A549 (cell line): ENCODE data around the gene ENAH. TPM values are rescaled to one million over a fixed set of nuclear protein-coding genes. Genes with fewer than 3 reads are reported as not detected.
A peak's percentile ranks its signal among the peaks of the same experiment; 100 is the strongest.

Experiments used
- ATAC-seq, 2 experiments: fragments of 200-7000 bp in 1 of 2; fragments of >200 bp in 1 of 2; cut with Nextera tagmentation in 1 of 2; cut with Tn5 transposase in 1 of 2; 3 replicates each; pipeline versions ENCODE4 v1.8.0 to v1.9.1; 2018 to 2020; ENCODE audit warnings: mild to moderate bottlenecking in 1 of 2, moderate library complexity in 1 of 2
- CTCF ChIA-PET: fragments of 300-600 bp; sonication (Branson Sonifier 250); formaldehyde crosslinking; extraction: SDS; loops from one replicate; lab custom pipeline; 2021; ENCODE audit warnings: antibody characterized with exemption, inconsistent platforms; lab: Yijun Ruan, JAX
- POLR2A ChIA-PET: fragments of 350-600 bp; formaldehyde crosslinking; extraction: SDS; loops from one replicate; lab custom pipeline; 2021; ENCODE audit warnings: antibody characterized with exemption, inconsistent platforms; lab: Yijun Ruan, JAX
- DNase-seq, 2 experiments: peaks; one replicate each; pipeline versions ENCODE4 v3.0.0 to v3.0.0-alpha.2; 2011 to 2016; ENCODE audit warnings: low read depth in 1 of 2, low spot score in 1 of 2
- FAIRE-seq: peaks from 2 replicates; lab custom pipeline; 2011; peaks lifted over from hg19 to GRCh38; lab: Jason Lieb, UNC
- H3K27ac ChIP-seq, 2 experiments: fragments of >200 bp; sonication (Bioruptor Twin); formaldehyde crosslinking; 3 replicates each; pipeline ENCODE4 v1.5.1; 2016 to 2017
- H3K4me1 ChIP-seq: fragments of >200 bp; sonication (Bioruptor Twin); formaldehyde crosslinking; 3 replicates; pipeline ENCODE4 v1.6.1; 2016
- H3K4me2 ChIP-seq: fragments of >200 bp; sonication (Bioruptor Twin); formaldehyde crosslinking; 3 replicates; pipeline ENCODE4 v1.6.1; 2016
- H3K4me3 ChIP-seq: fragments of >200 bp; sonication (Bioruptor Twin); formaldehyde crosslinking; 3 replicates; pipeline ENCODE4 v1.5.1; 2016
- H3K9me3 ChIP-seq: fragments of >200 bp; sonication (Bioruptor Twin); formaldehyde crosslinking; 3 replicates; pipeline ENCODE4 v1.6.1; 2016
- CEBPB ChIP-seq, 2 experiments: fragments of >200 bp in 1 of 2; sonication (Bioruptor Twin) in 1 of 2; formaldehyde crosslinking in 1 of 2; IDR thresholded peaks; 2 replicates each; pipeline ENCODE4 v1.6.1; 2012 to 2016
- CHD2 ChIP-seq: fragments of 150-350 bp; IDR thresholded peaks from 2 replicates; pipeline ENCODE4 v1.6.1; 2014; ENCODE audit warnings: low read length; ENCODE audit not compliant: partially characterized antibody
- EP300 ChIP-seq, 2 experiments: fragments of >200 bp; sonication (Bioruptor Twin); formaldehyde crosslinking; IDR thresholded peaks; 2 replicates in 1 of 2; 3 replicates in 1 of 2; pipeline ENCODE4 v1.6.1; 2016 to 2017
- FOSL2 ChIP-seq, 2 experiments: fragments of 450-650 bp in 1 of 2; fragments of >200 bp in 1 of 2; sonication (Bioruptor Twin) in 1 of 2; formaldehyde crosslinking; IDR thresholded peaks; 2 replicates each; pipeline versions ENCODE4 v1.5.0 to v1.6.1; 2016 to 2020; ENCODE audit warnings: mild to moderate bottlenecking in 1 of 2, moderate library complexity in 1 of 2
- FOXS1 ChIP-seq: fragments of 250-450 bp; sonication (Bioruptor Pico); IDR thresholded peaks from 2 replicates; pipeline ENCODE4 v1.5.0; 2020; ENCODE audit warnings: mild to moderate bottlenecking, moderate library complexity
- GATA3 ChIP-seq: IDR thresholded peaks from 2 replicates; pipeline ENCODE4 v1.6.1; 2012; ENCODE audit warnings: borderline replicate concordance
- HDAC2 ChIP-seq: fragments of 200-600 bp; sonication (generic); IDR thresholded peaks from 2 replicates; pipeline ENCODE4 v1.6.1; 2016
- HMGXB4 ChIP-seq: fragments of 250-450 bp; sonication (Bioruptor Pico); IDR thresholded peaks from 2 replicates; pipeline ENCODE4 v1.5.0; 2021; ENCODE audit warnings: mild to moderate bottlenecking, moderate library complexity, borderline replicate concordance
- HOXB13 ChIP-seq: fragments of 250-450 bp; sonication (Bioruptor Pico); IDR thresholded peaks from 2 replicates; pipeline ENCODE4 v1.5.0; 2020; ENCODE audit warnings: low read depth, mild to moderate bottlenecking, moderate library complexity
- HOXB5 ChIP-seq: fragments of 250-450 bp; sonication (Bioruptor Pico); IDR thresholded peaks from 2 replicates; pipeline ENCODE4 v1.5.0; 2020; ENCODE audit warnings: mild to moderate bottlenecking, moderate library complexity
- KDM1A ChIP-seq: fragments of 200-600 bp; sonication (generic); IDR thresholded peaks from 2 replicates; pipeline ENCODE4 v1.6.1; 2016; ENCODE audit warnings: low read depth, mild to moderate bottlenecking
- KDM5A ChIP-seq: fragments of 200-600 bp; sonication (generic); IDR thresholded peaks from 2 replicates; pipeline ENCODE4 v1.6.1; 2016; ENCODE audit warnings: antibody characterized with exemption, mild to moderate bottlenecking
- MAFK ChIP-seq: fragments of 450-650 bp; IDR thresholded peaks from 2 replicates; pipeline ENCODE4 v1.6.1; 2014; ENCODE audit not compliant: partially characterized antibody
- NFE2L2 ChIP-seq: fragments of 150-350 bp; conservative IDR thresholded peaks from 2 replicates; pipeline ENCODE4 v1.6.1; 2014; ENCODE audit warnings: low read length
- NPAS2 ChIP-seq: fragments of 250-450 bp; sonication (Bioruptor Pico); IDR thresholded peaks from 2 replicates; pipeline ENCODE4 v1.8.0; 2022; ENCODE audit warnings: mild to moderate bottlenecking, moderate library complexity, borderline replicate concordance
- PHF8 ChIP-seq: fragments of 200-600 bp; sonication (generic); IDR thresholded peaks from 2 replicates; pipeline ENCODE4 v1.6.1; 2016; ENCODE audit warnings: low read depth, mild to moderate bottlenecking, antibody characterized with exemption, moderate library complexity, borderline replicate concordance
- POLR2A ChIP-seq: IDR thresholded peaks from 2 replicates; pipeline ENCODE4 v1.6.1; 2012; ENCODE audit warnings: mild to moderate bottlenecking, low read length
- RAD21 ChIP-seq, 2 experiments: fragments of >200 bp in 1 of 2; sonication (Bioruptor Twin) in 1 of 2; formaldehyde crosslinking in 1 of 2; IDR thresholded peaks in 1 of 2; conservative IDR thresholded peaks in 1 of 2; 2 replicates in 1 of 2; 3 replicates in 1 of 2; pipeline ENCODE4 v1.6.1; 2012 to 2018; ENCODE audit warnings: inconsistent platforms in 1 of 2
- RARB ChIP-seq: fragments of 250-450 bp; sonication (Bioruptor Pico); IDR thresholded peaks from 2 replicates; pipeline ENCODE4 v1.8.0; 2021; ENCODE audit warnings: mild to moderate bottlenecking, moderate library complexity
- RCOR1 ChIP-seq: fragments of 150-350 bp; IDR thresholded peaks from 2 replicates; pipeline ENCODE4 v1.6.1; 2014; ENCODE audit warnings: antibody characterized with exemption, low read length, low read depth
- RFX5 ChIP-seq: fragments of 450-650 bp; IDR thresholded peaks from 2 replicates; pipeline ENCODE4 v1.7.1; 2014; ENCODE audit warnings: antibody characterized with exemption, mild to moderate bottlenecking, moderate library complexity
- SMC3 ChIP-seq: fragments of >200 bp; sonication (Bioruptor Twin); formaldehyde crosslinking; IDR thresholded peaks from 3 replicates; pipeline ENCODE4 v1.6.1; 2018; ENCODE audit warnings: inconsistent platforms
- WGBS: methylation state at CpG from one replicate; pipeline ENCODE4 v1.1.6; 2017; ENCODE audit errors: missing lambda C conversion rate; 5-methylcytosine and 5-hydroxymethylcytosine counted together
- polyA plus RNA-seq, 4 experiments: library from polyadenylated mRNA; depleted of rRNA in 3 of 4; stranded (reverse); fragments of >200 nt; fragmentation: RNase III in 1 of 4; extraction: RNeasy Plus Mini Kit Qiagen cat#74134 plus additional on column Dnase treatment in 1 of 4; gene quantifications; 2 replicates in 3 of 4; 3 replicates in 1 of 4; pipeline ENCODE4 v1.2.3, GENCODE V29; 2011 to 2017
- TF ChIP-seq, protein P1 (sequence below): fragments of 450-650 bp; IDR thresholded peaks from 2 replicates; pipeline ENCODE4 v1.6.1; 2014; ENCODE audit warnings: antibody characterized with exemption
- TF ChIP-seq, protein P2 (sequence below): fragments of >200 bp; sonication (Bioruptor Twin); formaldehyde crosslinking; IDR thresholded peaks from 2 replicates; pipeline ENCODE4 v1.6.1; 2016
- TF ChIP-seq, protein P3 (sequence below): IDR thresholded peaks from 2 replicates; pipeline ENCODE4 v1.6.1; 2012; ENCODE audit warnings: low read depth, borderline replicate concordance
- TF ChIP-seq, protein P4 (sequence below): IDR thresholded peaks from 2 replicates; pipeline ENCODE4 v1.6.1; 2012
- TF ChIP-seq, protein P5 (sequence below): fragments of >200 bp; sonication (Bioruptor Twin); formaldehyde crosslinking; IDR thresholded peaks from 3 replicates; pipeline ENCODE4 v1.5.1; 2016
- TF ChIP-seq, protein P6 (sequence below): fragments of 200-600 bp; sonication (generic); IDR thresholded peaks from 2 replicates; pipeline ENCODE4 v1.6.1; 2016; ENCODE audit warnings: antibody characterized with exemption, mild to moderate bottlenecking, moderate library complexity

Gene ENAH
- polyA plus RNA-seq, 2 of the 4 experiments (the other 2 are of a cell fraction) = 142 to 155 TPM

DNA sequence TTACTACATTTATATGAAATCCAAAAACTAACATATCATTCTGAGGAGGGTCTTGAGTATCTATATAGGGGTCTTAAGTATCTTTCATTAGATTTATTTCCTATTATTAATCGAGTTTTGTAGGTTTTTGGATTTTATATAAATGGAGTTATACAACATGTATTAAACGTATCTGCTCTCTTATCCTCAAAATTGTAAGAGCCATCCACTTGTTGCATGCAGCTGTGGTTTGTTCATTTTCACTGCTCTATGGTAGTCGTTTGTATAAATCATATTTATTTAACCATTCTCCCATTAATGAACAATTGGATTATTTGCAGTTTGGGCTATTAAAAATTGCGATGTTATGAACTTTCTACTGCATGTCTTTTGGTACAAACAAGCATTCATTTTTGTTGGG is 97.1 kb downstream of the ENAH start:
- ATAC-seq = no peak
- Histone ChIP-seq H3K4me1 (no peaks in the 10 kb centered on the region), H3K27ac (no peak overlapping the region), H3K9me3 (no peaks in the 10 kb centered on the region), H3K4me2 (no peak overlapping the region), H3K4me3 (no peak overlapping the region)
- ChIA-PET CTCF (interaction anchor here (1.0 to 7.9 kb wide), 5 partner anchors 10 to 222 kb away, joined by 3 to 86 read pairs (median 7); partner anchors contain the start of gene SRP9), POLR2A (interaction anchor here (1.1 kb wide), 1 partner anchor 222 kb away, joined by 3 read pairs; the partner anchor contains the start of gene SRP9)
- FAIRE-seq = no peak
- DNase-seq = no peak
- WGBS = 82% methylated on average over 4 of the region's 4 CpGs
- TF ChIP-seq, protein P1, sequence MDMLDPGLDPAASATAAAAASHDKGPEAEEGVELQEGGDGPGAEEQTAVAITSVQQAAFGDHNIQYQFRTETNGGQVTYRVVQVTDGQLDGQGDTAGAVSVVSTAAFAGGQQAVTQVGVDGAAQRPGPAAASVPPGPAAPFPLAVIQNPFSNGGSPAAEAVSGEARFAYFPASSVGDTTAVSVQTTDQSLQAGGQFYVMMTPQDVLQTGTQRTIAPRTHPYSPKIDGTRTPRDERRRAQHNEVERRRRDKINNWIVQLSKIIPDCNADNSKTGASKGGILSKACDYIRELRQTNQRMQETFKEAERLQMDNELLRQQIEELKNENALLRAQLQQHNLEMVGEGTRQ = no peak
- TF ChIP-seq NFE2L2 (no peak), CHD2 (no peak), RCOR1 (no peak), CEBPB (IDR thresholded peaks at IDR 0.05) (no peak), GATA3 (no peak), FOXS1 (CRISPR knock-in tag) (no peak), EP300 (IDR thresholded peaks at IDR 0.05) (no peak)
- TF ChIP-seq, protein P2, sequence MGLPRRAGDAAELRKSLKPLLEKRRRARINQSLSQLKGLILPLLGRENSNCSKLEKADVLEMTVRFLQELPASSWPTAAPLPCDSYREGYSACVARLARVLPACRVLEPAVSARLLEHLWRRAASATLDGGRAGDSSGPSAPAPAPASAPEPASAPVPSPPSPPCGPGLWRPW = no peak

GRCh38 chr1:225554216-225554812 is 98.6 kb downstream of the ENAH start:
- Histone ChIP-seq H3K4me3 (no peak overlapping the region), H3K27ac (no peak overlapping the region), H3K4me2 (no peak overlapping the region), H3K9me3 (no peaks in the 10 kb centered on the region), H3K4me1 (no peaks in the 10 kb centered on the region)
- peak in 1 of 2 experiments; percentile 79; a peak in 4 of 6 replicates for ATAC-seq
- DNase-seq = peak; percentile 18 to 32
- 44% methylated on average over 2 of the region's 2 CpGs for WGBS
- CTCF ChIA-PET = interaction anchor here (0.6 to 7.9 kb wide), 23 partner anchors 9 to 264 kb away, joined by 3 to 86 read pairs (median 3); partner anchors contain the start of genes EPHX1 and SRP9
- peak; percentile 39 for FAIRE-seq
- POLR2A ChIA-PET = no interaction called here
- TF ChIP-seq, protein P3, sequence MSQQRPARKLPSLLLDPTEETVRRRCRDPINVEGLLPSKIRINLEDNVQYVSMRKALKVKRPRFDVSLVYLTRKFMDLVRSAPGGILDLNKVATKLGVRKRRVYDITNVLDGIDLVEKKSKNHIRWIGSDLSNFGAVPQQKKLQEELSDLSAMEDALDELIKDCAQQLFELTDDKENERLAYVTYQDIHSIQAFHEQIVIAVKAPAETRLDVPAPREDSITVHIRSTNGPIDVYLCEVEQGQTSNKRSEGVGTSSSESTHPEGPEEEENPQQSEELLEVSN = no peak
- TF ChIP-seq KDM5A = no peak
- TF ChIP-seq HOXB13 (CRISPR knock-in tag) = no peak
- TF ChIP-seq POLR2A = no peak
- no peak for TF ChIP-seq HDAC2
- TF ChIP-seq RAD21 (conservative IDR thresholded peaks at IDR 0.05 in 1 of 2, IDR thresholded peaks at IDR 0.05 in 1 of 2) = peak; percentile 68 to 76
- TF ChIP-seq CHD2 = no peak
- TF ChIP-seq HMGXB4 (CRISPR knock-in tag) = no peak
- TF ChIP-seq PHF8 = no peak
- no peak for TF ChIP-seq HOXB5 (CRISPR knock-in tag)
- TF ChIP-seq, protein P4, sequence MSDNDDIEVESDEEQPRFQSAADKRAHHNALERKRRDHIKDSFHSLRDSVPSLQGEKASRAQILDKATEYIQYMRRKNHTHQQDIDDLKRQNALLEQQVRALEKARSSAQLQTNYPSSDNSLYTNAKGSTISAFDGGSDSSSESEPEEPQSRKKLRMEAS = no peak
- TF ChIP-seq RARB (CRISPR knock-in tag) = no peak
- TF ChIP-seq MAFK = no peak
- TF ChIP-seq, protein P5, sequence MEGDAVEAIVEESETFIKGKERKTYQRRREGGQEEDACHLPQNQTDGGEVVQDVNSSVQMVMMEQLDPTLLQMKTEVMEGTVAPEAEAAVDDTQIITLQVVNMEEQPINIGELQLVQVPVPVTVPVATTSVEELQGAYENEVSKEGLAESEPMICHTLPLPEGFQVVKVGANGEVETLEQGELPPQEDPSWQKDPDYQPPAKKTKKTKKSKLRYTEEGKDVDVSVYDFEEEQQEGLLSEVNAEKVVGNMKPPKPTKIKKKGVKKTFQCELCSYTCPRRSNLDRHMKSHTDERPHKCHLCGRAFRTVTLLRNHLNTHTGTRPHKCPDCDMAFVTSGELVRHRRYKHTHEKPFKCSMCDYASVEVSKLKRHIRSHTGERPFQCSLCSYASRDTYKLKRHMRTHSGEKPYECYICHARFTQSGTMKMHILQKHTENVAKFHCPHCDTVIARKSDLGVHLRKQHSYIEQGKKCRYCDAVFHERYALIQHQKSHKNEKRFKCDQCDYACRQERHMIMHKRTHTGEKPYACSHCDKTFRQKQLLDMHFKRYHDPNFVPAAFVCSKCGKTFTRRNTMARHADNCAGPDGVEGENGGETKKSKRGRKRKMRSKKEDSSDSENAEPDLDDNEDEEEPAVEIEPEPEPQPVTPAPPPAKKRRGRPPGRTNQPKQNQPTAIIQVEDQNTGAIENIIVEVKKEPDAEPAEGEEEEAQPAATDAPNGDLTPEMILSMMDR = peak; percentile 77
- TF ChIP-seq, protein P6, sequence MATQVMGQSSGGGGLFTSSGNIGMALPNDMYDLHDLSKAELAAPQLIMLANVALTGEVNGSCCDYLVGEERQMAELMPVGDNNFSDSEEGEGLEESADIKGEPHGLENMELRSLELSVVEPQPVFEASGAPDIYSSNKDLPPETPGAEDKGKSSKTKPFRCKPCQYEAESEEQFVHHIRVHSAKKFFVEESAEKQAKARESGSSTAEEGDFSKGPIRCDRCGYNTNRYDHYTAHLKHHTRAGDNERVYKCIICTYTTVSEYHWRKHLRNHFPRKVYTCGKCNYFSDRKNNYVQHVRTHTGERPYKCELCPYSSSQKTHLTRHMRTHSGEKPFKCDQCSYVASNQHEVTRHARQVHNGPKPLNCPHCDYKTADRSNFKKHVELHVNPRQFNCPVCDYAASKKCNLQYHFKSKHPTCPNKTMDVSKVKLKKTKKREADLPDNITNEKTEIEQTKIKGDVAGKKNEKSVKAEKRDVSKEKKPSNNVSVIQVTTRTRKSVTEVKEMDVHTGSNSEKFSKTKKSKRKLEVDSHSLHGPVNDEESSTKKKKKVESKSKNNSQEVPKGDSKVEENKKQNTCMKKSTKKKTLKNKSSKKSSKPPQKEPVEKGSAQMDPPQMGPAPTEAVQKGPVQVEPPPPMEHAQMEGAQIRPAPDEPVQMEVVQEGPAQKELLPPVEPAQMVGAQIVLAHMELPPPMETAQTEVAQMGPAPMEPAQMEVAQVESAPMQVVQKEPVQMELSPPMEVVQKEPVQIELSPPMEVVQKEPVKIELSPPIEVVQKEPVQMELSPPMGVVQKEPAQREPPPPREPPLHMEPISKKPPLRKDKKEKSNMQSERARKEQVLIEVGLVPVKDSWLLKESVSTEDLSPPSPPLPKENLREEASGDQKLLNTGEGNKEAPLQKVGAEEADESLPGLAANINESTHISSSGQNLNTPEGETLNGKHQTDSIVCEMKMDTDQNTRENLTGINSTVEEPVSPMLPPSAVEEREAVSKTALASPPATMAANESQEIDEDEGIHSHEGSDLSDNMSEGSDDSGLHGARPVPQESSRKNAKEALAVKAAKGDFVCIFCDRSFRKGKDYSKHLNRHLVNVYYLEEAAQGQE = no peak
- no peak for TF ChIP-seq RFX5
- no peak for TF ChIP-seq NPAS2
- TF ChIP-seq KDM1A = no peak
- peak; percentile 85 for TF ChIP-seq SMC3
- no peak for TF ChIP-seq NFE2L2
- no peak for TF ChIP-seq GATA3
- no peak for TF ChIP-seq FOSL2 (IDR thresholded peaks at IDR 0.05)
- TF ChIP-seq FOSL2 (CRISPR knock-in tag; IDR thresholded peaks at IDR 0.05) = no peak
